Prostate gland (tissue), 2 donors: Measurements from ENCODE around the gene REV3L. TPM values are rescaled to one million over a fixed set of nuclear protein-coding genes. Genes with fewer than 3 reads are reported as not detected.

Experiments used
- DNase-seq: peaks from one replicate; pipeline ENCODE4 v3.0.0-alpha.2; 2019; ENCODE audit warnings: low spot score
- H3K27ac ChIP-seq, 2 donors: fragments of 200-600 bp; sonication (generic); 2 replicates each; pipeline ENCODE4 v1.5.1; 2017 to 2019
- H3K27me3 ChIP-seq: fragments of 200-600 bp; sonication (generic); replicated peaks from 2 replicates; pipeline ENCODE4 v1.5.1; 2019; ENCODE audit not compliant: insufficient read depth
- H3K36me3 ChIP-seq, 2 donors: fragments of 200-600 bp; sonication (generic); 1 replicate in 1 of 2; 2 replicates in 1 of 2; pipeline versions ENCODE4 v1.5.1 to v1.8.1; 2017 to 2019
- H3K4me1 ChIP-seq: fragments of 200-600 bp; sonication (generic); replicated peaks from 2 replicates; pipeline ENCODE4 v1.5.1; 2019
- H3K4me3 ChIP-seq, 2 donors: fragments of 200-600 bp; sonication (generic); 2 replicates each; pipeline ENCODE4 v1.5.1; 2017 to 2019
- H3K9me3 ChIP-seq: fragments of 200-600 bp; sonication (generic); 2 replicates; pipeline ENCODE4 v1.5.1; 2017
- POLR2A ChIP-seq: fragments of 450-650 bp; IDR thresholded peaks from one replicate; pipeline ENCODE4 v1.6.1; 2016; ENCODE audit warnings: antibody characterized with exemption, mild to moderate bottlenecking
- POLR2AphosphoS5 ChIP-seq: sonication (generic); formaldehyde crosslinking; IDR thresholded peaks from one replicate; pipeline ENCODE4 v1.6.1; 2017; ENCODE audit warnings: antibody characterized with exemption
- WGBS: methylation state at CpG from one replicate; pipeline ENCODE4 v1.1.5; 2018; 5-methylcytosine and 5-hydroxymethylcytosine counted together
- intact Hi-C: fragments of 100-400 bp; cut with DNase I; formaldehyde crosslinking; loops from one replicate; pipeline ENCODE4 v1.14.2; 2022
- total RNA-seq, 2 donors: library from RNA; depleted of rRNA; stranded (reverse); fragments of >200 nt; gene quantifications; one replicate each; pipeline ENCODE4 v1.1.0, GENCODE V29; 2016
- TF ChIP-seq, protein P1 (sequence below), 4 experiments: fragments of 200-600 bp in 2 of 4; fragments of 450-650 bp in 2 of 4; sonication (generic) in 2 of 4; IDR thresholded peaks; 1 replicate in 3 of 4; 2 replicates in 1 of 4; pipeline ENCODE4 v1.5.1; 2016 to 2019; ENCODE audit warnings: antibody characterized with exemption in 4 of 4, mild to moderate bottlenecking in 2 of 4, moderate library complexity in 2 of 4

Gene REV3L
- total RNA-seq, 2 donors from 2014 or later = 20.0 to 44.2 TPM

DNA sequence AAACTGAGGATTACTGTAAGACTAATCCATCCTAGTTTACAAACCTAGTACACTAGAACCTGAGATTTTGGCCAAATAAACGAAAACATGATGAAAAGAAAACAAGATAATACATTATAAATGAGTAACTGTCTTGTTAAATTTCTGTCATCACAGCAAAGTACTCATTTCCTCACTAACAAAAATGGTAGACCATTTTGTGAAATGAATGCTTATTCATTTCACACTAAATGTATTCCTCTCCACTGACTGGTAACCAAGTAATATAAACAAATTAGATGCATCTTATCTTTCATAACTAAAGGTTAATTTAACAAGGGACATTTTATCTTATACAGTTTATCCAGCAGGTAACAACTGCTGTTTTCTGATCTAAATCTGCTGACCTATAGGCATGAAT is 143.7 kb downstream of the REV3L start:
- no peak overlapping the region for H3K27ac ChIP-seq
- WGBS = 78% methylated on average over 1 of the region's 1 CpG

DNA sequence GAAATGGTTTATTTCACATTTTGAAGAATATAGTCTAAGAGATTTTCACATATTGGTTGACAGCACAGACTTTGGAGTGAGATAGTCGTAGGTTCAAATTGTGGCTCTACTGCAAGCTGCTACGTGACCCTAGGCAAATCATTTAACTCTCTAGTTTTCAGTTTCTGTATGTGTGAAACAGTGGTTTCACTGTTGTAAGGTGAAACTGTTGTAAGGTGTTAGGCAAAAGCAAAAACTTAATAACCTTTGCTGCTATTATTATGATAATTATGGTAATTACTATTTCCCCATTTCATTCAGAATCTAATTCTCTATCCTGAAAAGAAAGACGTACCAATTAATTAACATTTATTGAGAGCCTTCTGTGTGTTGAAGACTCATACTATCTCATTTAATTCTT is 144.2 kb downstream of the REV3L start:
- no peak for DNase-seq
- intact Hi-C loops = no loop called here
- TF ChIP-seq, protein P1, sequence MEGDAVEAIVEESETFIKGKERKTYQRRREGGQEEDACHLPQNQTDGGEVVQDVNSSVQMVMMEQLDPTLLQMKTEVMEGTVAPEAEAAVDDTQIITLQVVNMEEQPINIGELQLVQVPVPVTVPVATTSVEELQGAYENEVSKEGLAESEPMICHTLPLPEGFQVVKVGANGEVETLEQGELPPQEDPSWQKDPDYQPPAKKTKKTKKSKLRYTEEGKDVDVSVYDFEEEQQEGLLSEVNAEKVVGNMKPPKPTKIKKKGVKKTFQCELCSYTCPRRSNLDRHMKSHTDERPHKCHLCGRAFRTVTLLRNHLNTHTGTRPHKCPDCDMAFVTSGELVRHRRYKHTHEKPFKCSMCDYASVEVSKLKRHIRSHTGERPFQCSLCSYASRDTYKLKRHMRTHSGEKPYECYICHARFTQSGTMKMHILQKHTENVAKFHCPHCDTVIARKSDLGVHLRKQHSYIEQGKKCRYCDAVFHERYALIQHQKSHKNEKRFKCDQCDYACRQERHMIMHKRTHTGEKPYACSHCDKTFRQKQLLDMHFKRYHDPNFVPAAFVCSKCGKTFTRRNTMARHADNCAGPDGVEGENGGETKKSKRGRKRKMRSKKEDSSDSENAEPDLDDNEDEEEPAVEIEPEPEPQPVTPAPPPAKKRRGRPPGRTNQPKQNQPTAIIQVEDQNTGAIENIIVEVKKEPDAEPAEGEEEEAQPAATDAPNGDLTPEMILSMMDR (IDR thresholded peaks at IDR 0.05) = no peak
- TF ChIP-seq POLR2A (no peak), POLR2AphosphoS5 (no peak)
- H3K9me3 ChIP-seq = no peaks in the 10 kb centered on the region
- no peaks in the 10 kb centered on the region for H3K36me3 ChIP-seq
- no peaks in the 10 kb centered on the region for H3K27me3 ChIP-seq
- H3K27ac ChIP-seq = no peak overlapping the region
- no peaks in the 10 kb centered on the region for H3K4me1 ChIP-seq
- 95% methylated on average over 3 of the region's 3 CpGs for WGBS
- no peak overlapping the region for H3K4me3 ChIP-seq

More for the DNA sequence above, 143.7 kb downstream of the REV3L start:
- no peak for TF ChIP-seq POLR2A
- no peak for TF ChIP-seq POLR2AphosphoS5
- TF ChIP-seq, protein P1 (IDR thresholded peaks at IDR 0.05) = no peak
- no peak overlapping the region for H3K4me3 ChIP-seq
- no peaks in the 10 kb centered on the region for H3K4me1 ChIP-seq
- no peaks in the 10 kb centered on the region for H3K9me3 ChIP-seq
- no peaks in the 10 kb centered on the region for H3K27me3 ChIP-seq
- no peaks in the 10 kb centered on the region for H3K36me3 ChIP-seq
- intact Hi-C loops = no loop called here
- DNase-seq = no peak

DNA sequence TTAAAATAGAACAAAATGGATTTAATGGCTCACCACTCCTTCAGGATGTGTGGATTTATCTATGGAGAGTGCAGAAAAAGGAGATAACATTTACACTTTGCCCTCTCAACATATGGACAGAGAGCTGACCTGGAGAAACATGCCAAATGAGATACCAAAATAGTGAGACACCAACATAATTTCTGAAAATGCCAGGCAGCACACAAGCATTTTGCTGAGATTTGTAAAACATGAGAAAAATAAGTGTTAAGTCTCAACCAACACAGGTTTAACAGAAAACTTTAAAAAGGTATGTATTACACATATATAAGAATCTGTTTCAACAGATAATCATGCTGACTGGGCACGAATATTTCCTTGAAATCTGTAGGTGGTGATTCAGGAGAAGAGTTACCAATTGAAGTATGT is 145.2 kb downstream of the REV3L start:
- H3K27me3 ChIP-seq = no peaks in the 10 kb centered on the region
- H3K27ac ChIP-seq = no peak overlapping the region
- WGBS = 92% methylated on average over 1 of the region's 1 CpG
- no peak for DNase-seq
- no peaks in the 10 kb centered on the region for H3K4me1 ChIP-seq
- intact Hi-C loops = no loop called here
- no peaks in the 10 kb centered on the region for H3K9me3 ChIP-seq
- TF ChIP-seq POLR2A (no peak), POLR2AphosphoS5 (no peak)
- TF ChIP-seq, protein P1 (IDR thresholded peaks at IDR 0.05) = no peak
- H3K4me3 ChIP-seq = no peak overlapping the region
- no peaks in the 10 kb centered on the region for H3K36me3 ChIP-seq

DNA sequence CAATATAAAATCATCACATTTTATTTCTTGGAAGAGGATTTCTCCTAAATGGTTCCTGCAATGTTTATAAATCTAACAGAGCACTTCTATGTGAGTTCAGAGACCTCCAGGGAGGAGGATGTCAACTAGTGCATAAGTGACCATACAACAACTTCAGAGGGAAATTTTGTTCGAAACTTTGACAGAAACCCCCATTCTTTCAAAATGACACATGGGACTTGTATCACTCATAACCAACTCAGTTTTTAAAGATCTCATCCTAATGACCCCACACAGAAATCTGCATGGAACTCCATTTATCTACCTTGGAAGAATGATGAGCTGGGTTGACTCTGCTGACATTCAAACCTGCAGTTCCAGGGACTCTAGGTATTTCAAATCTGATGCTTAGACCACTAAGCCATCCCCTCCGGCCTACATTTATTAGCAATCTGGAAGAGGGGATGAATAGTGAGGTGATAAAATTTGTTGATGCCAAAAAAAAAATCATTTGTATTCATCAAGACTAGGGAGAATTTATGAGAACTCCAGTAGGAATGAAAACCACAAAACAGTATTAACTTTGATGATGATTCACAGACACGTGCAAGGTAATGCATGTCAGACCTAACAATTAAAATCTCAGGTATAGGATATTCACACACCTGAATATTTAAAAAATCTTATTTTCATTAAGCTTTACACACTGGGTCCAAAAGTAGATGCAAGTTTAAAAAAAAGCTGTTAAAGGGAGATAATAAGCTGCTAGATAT is 153.0 kb downstream of the REV3L start:
- Histone ChIP-seq H3K27ac (no peak overlapping the region), H3K4me3 (no peak overlapping the region), H3K27me3 (no peaks in the 10 kb centered on the region), H3K9me3 (no peaks in the 10 kb centered on the region), H3K4me1 (no peaks in the 10 kb centered on the region), H3K36me3 (no peaks in the 10 kb centered on the region)
- no peak for DNase-seq
- no peak for TF ChIP-seq POLR2AphosphoS5
- no peak for TF ChIP-seq POLR2A
- TF ChIP-seq, protein P1 (IDR thresholded peaks at IDR 0.05) = no peak
- intact Hi-C loops = no loop called here
- WGBS = 90% methylated on average over 3 of the region's 3 CpGs

DNA sequence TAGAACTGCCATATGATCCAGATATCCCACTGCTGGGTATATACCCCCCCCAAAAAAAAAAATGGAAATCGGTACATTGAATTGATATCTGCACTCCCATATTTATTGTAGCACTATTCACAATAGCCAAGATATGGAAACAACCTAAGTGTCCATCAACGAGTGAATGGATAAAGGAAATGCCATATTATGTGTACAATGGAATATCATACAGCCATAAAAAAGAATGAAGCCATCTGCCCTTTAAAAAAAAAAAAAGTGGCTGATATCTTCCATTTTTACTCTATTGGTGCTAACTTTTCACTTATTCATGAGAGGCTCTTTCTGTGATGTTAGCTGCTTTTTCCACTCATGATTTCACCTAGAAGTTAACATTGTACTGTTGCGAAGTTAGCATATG is 156.5 kb downstream of the REV3L start:
- Histone ChIP-seq H3K36me3 (no peaks in the 10 kb centered on the region), H3K27me3 (no peaks in the 10 kb centered on the region), H3K27ac (no peak overlapping the region), H3K9me3 (no peaks in the 10 kb centered on the region), H3K4me3 (no peak overlapping the region), H3K4me1 (no peaks in the 10 kb centered on the region)
- intact Hi-C loops = no loop called here
- no peak for DNase-seq
- WGBS = 98% methylated on average over 3 of the region's 3 CpGs
- TF ChIP-seq, protein P1 (IDR thresholded peaks at IDR 0.05) = no peak
- TF ChIP-seq POLR2AphosphoS5 = no peak
